ENCODE measurements around the gene MYL10. TPM values are rescaled to one million over a fixed set of nuclear protein-coding genes. Genes with fewer than 3 reads are reported as not detected.
A peak's percentile ranks its signal among the peaks of the same experiment; 100 is the strongest.

Gene MYL10
- polyA plus RNA-seq, 1 of the 3 experiments (the other 2 are of a cell fraction) = not detected

- TF ChIP-seq CTCF (IDR thresholded peaks at IDR 0.05) (no peak), SMC3 (IDR thresholded peaks at IDR 0.05; ENCODE audit: low read depth, low read length) (no peak), GATA2 (CRISPR knock-in tag; IDR thresholded peaks at IDR 0.05) (no peak), MXI1 (IDR thresholded peaks at IDR 0.05; ENCODE audit: low read depth, low read length) (no peak), RCOR1 (IDR thresholded peaks at IDR 0.05; ENCODE audit: low read length) (no peak), CHD2 (IDR thresholded peaks at IDR 0.05; ENCODE audit: low read length, partially characterized antibody) (no peak), SIN3A (IDR thresholded peaks at IDR 0.05; ENCODE audit: borderline replicate concordance, low read depth, low read length) (no peak), RFX5 (IDR thresholded peaks at IDR 0.05; ENCODE audit: low read length) (no peak), JUND (IDR thresholded peaks at IDR 0.05) (no peak), MEF2A (IDR thresholded peaks at IDR 0.05; ENCODE audit: borderline replicate concordance, low read depth) (no peak), USF1 (IDR thresholded peaks at IDR 0.05; ENCODE audit: borderline replicate concordance, low read depth) (no peak)
Measured at GRCh38 chr7:101620395-101620794, 8.7 kb downstream of the MYL10 start (continued).

- CTCF ChIA-PET = interaction anchor here (0.9 to 1.8 kb wide), 2 partner anchors 16 to 17 kb away, joined by 4 to 5 read pairs; no protein-coding TSS in a partner anchor
- Histone ChIP-seq H3K9me3 (no peaks in the 10 kb centered on the region), H3K79me2 (ENCODE audit: insufficient read depth) (no peaks in the 10 kb centered on the region), H4K20me1 (ENCODE audit: insufficient read depth) (no peaks in the 10 kb centered on the region), H3F3A (replicated peaks; ENCODE audit: insufficient read depth) (peaks cover under 1% of the 10 kb centered on the region), H2AFZ (ENCODE audit: low read depth) (no peak overlapping the region), H3K9ac (no peak overlapping the region), H3K4me3 (ENCODE audit: low read depth in 2 of 2, low read length in 1 of 2) (no peak overlapping the region), H3K4me1 (ENCODE audit: control insufficient read depth in 1 of 2, insufficient read depth in 2 of 2, low read depth in 1 of 2, low read length in 1 of 2) (peaks cover 6% of the 10 kb centered on the region in 2 experiments; a peak in 3 of 4 replicates), H3K4me2 (no peak overlapping the region), H3K36me3 (replicated peaks in 1 of 2; ENCODE audit: control insufficient read depth in 1 of 2, insufficient read depth in 2 of 2, low read length in 1 of 2) (no peaks in the 10 kb centered on the region), H3K27ac (ENCODE audit: low read depth in 2 of 2, low read length in 1 of 2) (no peak overlapping the region), H3K27me3 (ENCODE audit: insufficient read depth) (no peaks in the 10 kb centered on the region), H3K9me2 (no peaks in the 10 kb centered on the region)
- peak; percentile 49 for DNase-seq
- POLR2A ChIA-PET = no interaction called here
- TF ChIP-seq TAF1 (IDR thresholded peaks at IDR 0.05; ENCODE audit: borderline replicate concordance, low read depth, low read length) = no peak
- no peak for TF ChIP-seq ELF1 (IDR thresholded peaks at IDR 0.05)
- WGBS (ENCODE audit: low lambda C conversion rate) = 84% methylated on average over 8 of the region's 8 CpGs
Measured at GRCh38 chr7:101618916-101619315, 10.2 kb downstream of the MYL10 start.

DNA sequence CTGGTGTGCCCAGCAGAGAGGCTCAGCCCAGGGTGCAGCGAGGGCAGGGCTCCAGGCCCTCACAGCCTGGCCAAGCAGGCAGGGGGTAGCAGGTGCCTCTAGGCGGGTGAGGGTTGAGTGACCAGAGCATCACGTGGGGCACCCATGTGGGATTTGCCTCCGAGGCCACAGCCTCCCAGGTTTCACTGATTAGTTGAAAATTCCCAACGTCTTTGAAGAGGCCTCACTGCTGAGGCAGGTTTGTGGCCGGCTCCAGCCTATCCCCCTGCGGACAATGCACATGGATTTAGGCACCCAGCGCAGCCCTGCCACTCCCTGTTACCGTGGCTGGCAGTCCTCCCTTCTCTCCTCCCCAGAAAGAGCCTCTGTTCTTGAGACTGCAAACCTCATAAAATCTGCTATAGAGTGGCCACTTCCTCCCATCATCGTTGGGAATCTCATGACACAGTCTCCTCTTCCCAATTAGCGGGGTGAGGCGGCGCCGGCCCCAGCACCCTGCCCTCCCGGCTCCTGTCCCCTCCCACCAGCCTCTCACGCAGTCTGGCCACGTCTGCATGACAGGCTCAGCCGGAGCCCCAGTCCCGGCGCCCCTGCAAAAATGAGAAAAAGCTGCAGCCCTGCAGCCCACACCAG lies 10.8 kb downstream of the MYL10 start:
- no peak overlapping the region for H3K4me2 ChIP-seq
- H3K9me2 ChIP-seq = no peaks in the 10 kb centered on the region
- H2AFZ ChIP-seq (ENCODE audit: low read depth) = no peak overlapping the region
- H3K9me3 ChIP-seq = no peaks in the 10 kb centered on the region
- TF ChIP-seq POLR2AphosphoS5 (IDR thresholded peaks at IDR 0.05; ENCODE audit: low read depth, low read length) (no peak), SMC3 (IDR thresholded peaks at IDR 0.05; ENCODE audit: low read depth, low read length) (no peak), NFIC (IDR thresholded peaks at IDR 0.05; ENCODE audit: borderline replicate concordance) (no peak), PBX3 (IDR thresholded peaks at IDR 0.05) (no peak), TAF1 (IDR thresholded peaks at IDR 0.05; ENCODE audit: borderline replicate concordance, low read depth, low read length) (no peak), EP300 (IDR thresholded peaks at IDR 0.05; ENCODE audit: borderline replicate concordance in 1 of 2, low read depth in 1 of 2, low read length in 1 of 2) (no peak), RFX5 (IDR thresholded peaks at IDR 0.05; ENCODE audit: low read length) (no peak), ELF1 (IDR thresholded peaks at IDR 0.05) (no peak), IRF3 (IDR thresholded peaks at IDR 0.05; ENCODE audit: low read depth, low read length) (no peak)
- no peaks in the 10 kb centered on the region for H3K79me2 ChIP-seq (ENCODE audit: insufficient read depth)
- no peaks in the 10 kb centered on the region for H4K20me1 ChIP-seq (ENCODE audit: insufficient read depth)
- no peaks in the 10 kb centered on the region for H3F3A ChIP-seq (replicated peaks; ENCODE audit: insufficient read depth)
- ChIA-PET POLR2A (no interaction called here), CTCF (interaction anchor here (0.9 kb wide), 1 partner anchor 16 kb away, joined by 4 read pairs; no protein-coding TSS in a partner anchor)
- H3K4me3 ChIP-seq (ENCODE audit: low read depth in 2 of 2, low read length in 1 of 2) = no peak overlapping the region
- DNase-seq = no peak
- peaks cover 6% of the 10 kb centered on the region in 2 experiments; a peak in 3 of 4 replicates for H3K4me1 ChIP-seq (ENCODE audit: control insufficient read depth in 1 of 2, insufficient read depth in 2 of 2, low read depth in 1 of 2, low read length in 1 of 2)
- 89% methylated on average over 17 of the region's 20 CpGs for WGBS (ENCODE audit: low lambda C conversion rate)
- H3K9ac ChIP-seq = no peak overlapping the region
- H3K27ac ChIP-seq (ENCODE audit: low read depth in 2 of 2, low read length in 1 of 2) = no peak overlapping the region
- H3K36me3 ChIP-seq (replicated peaks in 1 of 2; ENCODE audit: control insufficient read depth in 1 of 2, insufficient read depth in 2 of 2, low read length in 1 of 2) = no peaks in the 10 kb centered on the region
- H3K27me3 ChIP-seq (ENCODE audit: insufficient read depth) = no peaks in the 10 kb centered on the region
